CD4-positive, alpha-beta T cell treated with Interferon gamma for 1 hour (primary cell): ENCODE results near the gene MMS19.

ENCODE experiments used
- DNase-seq: peaks from one replicate; pipeline ENCODE4 v3.0.0-alpha.2; 2020

MMS19 gene, protein sequence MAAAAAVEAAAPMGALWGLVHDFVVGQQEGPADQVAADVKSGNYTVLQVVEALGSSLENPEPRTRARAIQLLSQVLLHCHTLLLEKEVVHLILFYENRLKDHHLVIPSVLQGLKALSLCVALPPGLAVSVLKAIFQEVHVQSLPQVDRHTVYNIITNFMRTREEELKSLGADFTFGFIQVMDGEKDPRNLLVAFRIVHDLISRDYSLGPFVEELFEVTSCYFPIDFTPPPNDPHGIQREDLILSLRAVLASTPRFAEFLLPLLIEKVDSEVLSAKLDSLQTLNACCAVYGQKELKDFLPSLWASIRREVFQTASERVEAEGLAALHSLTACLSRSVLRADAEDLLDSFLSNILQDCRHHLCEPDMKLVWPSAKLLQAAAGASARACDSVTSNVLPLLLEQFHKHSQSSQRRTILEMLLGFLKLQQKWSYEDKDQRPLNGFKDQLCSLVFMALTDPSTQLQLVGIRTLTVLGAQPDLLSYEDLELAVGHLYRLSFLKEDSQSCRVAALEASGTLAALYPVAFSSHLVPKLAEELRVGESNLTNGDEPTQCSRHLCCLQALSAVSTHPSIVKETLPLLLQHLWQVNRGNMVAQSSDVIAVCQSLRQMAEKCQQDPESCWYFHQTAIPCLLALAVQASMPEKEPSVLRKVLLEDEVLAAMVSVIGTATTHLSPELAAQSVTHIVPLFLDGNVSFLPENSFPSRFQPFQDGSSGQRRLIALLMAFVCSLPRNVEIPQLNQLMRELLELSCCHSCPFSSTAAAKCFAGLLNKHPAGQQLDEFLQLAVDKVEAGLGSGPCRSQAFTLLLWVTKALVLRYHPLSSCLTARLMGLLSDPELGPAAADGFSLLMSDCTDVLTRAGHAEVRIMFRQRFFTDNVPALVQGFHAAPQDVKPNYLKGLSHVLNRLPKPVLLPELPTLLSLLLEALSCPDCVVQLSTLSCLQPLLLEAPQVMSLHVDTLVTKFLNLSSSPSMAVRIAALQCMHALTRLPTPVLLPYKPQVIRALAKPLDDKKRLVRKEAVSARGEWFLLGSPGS

DNA sequence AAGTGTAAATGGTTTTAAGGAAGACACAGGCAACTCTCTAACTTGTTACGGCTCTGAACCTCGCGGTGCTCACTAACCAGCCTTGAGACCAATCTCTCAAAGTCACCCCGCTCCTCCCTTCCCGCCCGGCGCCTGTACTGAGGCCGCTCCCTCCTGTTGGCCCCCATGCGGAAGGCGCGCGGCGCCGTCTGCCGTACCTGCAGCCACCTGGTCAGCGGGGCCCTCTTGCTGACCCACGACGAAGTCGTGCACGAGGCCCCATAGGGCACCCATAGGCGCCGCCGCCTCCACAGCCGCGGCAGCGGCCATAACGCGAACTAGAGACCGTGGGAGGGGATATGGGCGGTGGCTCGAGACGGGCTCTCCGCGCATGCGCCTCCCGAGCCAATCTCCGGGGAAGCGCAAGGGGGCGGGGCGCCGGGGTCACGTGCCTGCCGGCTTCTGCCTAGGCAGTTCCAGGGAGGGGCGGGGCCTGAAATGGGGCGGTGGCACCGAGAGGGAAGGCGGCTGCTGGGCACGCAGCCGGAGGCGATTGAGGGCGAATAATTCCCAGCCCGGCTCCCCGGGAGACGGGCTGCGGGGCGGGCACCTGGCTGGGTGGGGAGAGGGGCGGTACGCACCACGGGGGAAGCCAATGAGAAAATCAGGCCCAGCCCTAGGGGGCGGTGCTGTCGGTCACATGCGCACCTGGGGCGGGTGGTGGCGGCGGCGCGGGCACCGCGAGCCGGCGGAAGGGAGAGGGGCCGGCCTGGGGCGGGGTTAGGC is at the start of gene MMS19:
MMS19 (minus strand) TSS at position 347 of the 765 bp plus-strand sequence; CDS start at position 309, 38 bp downstream.
- peak; percentile 97 for DNase-seq

DNA sequence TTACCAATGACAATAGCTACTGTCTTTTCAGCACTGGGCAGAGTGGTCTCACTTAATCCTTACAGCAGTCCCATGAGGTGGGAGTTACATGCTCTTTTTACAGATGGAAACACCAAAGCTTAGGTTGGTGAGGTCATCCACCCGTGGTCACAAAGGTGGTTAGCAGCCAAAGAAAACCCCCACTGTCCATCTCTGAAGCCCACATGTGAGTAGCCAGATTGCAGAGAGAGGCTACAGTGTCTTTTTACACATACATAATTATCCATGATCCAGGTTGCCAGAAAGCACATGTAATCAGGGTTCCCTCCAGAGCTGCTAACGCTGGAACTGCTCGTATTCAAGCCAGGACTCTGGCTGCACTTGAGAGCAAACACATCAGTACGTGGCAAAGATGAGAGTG is 49.7 kb upstream of the MMS19 start:
- no peak for DNase-seq

DNA sequence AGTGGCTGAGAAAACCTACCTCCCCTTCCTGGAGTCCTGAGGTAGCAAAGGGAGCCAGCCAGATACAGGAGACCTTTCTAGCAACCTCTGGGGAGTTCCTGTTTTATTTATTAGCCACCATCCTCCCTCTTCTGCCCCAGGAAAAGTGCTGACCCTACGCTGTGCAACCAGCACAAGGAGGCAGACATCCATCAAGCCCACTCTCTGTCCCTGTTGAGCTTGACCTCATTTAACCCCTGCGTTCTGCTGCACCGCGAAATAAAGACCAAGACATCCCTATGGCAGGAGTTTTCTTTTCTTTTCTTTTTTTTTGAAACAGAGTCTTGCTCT is 49.0 kb upstream of the MMS19 start:
- no peak for DNase-seq

DNA sequence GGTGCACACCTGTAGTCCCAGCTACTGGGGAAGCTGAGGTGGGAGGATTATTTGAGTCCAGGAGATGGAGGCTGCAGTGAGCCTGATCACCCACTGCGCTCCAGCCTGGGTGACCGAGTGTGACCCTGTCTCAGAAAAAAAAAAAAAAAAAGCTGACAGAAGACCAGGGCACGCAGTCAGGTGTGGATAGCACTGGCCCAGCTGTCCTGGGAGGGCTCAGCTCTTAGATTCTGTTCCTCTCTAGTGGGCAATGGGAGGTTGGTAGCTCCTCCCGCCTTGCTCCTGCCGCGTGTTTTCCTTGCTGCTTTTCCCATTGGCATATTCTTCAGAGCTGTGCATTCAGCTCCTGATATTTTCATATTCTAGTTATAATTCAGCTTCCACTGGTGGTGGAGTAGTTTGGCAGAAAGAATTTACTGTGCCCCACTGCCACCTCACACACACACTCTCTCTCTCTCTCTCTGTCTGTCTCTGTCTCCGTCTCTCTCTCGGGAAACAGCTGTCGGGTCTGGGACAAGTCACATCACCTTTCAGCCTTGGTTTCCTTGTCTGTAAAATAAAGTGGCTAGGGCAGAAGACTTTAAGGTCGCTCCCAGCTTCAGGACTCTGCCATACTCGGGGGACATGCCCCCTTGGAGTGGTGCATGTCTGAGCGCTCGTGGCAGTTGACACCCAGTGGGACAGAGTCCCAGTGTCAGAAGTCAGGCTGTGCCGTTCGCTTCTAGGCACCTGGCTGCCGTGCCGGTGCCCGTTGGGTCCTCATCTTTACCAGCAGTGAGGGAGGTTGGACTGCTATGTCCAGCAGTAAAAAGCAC is 48.4 kb upstream of the MMS19 start:
- no peak for DNase-seq

- peak; percentile 60 for DNase-seq
Observed at GRCh38 chr10:97543025-97543546, 44.9 kb upstream of the MMS19 start.

DNA sequence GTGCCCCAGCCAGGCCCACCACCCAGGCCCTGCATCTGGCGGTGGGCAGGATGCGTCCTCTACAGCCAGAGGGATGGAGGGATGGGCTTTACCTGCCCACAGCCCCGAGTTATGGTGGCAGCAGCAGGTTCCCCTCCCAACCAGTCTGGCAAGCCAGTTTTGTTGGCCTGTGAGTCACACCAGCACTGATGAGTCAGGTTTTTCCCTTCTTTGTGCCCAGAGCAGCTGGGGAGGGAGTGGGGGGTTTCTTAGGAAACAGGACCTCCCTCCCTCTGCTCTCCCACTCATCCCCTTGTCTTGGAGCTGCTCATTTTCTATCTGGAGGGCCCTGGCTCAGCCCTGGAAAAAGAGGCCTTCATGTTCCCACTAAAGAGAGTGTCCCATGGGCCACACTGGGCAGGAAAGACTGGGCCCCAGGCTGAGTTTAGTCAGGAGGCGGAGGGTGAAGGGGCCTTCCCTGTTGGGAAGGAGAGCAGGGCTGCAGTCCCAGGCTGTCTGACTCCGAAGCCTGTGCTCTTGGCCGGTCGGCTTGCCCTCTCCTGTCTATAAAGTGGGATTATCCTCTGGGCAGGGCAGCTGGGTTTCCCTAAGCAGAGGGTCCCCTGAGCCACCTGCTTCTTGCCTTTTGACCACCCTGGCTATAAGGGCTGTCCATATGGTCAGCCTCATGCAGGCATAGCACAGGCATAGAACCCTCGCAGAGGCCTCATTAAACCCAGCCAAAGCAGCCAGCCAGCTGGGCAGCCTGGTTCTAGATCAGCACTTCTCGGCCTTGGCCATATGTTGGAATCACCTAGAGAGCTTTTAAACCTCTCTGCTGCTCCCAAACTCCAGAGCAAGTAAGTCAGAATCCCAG is 44.2 kb upstream of the MMS19 start:
- peak; percentile 37 for DNase-seq

DNA sequence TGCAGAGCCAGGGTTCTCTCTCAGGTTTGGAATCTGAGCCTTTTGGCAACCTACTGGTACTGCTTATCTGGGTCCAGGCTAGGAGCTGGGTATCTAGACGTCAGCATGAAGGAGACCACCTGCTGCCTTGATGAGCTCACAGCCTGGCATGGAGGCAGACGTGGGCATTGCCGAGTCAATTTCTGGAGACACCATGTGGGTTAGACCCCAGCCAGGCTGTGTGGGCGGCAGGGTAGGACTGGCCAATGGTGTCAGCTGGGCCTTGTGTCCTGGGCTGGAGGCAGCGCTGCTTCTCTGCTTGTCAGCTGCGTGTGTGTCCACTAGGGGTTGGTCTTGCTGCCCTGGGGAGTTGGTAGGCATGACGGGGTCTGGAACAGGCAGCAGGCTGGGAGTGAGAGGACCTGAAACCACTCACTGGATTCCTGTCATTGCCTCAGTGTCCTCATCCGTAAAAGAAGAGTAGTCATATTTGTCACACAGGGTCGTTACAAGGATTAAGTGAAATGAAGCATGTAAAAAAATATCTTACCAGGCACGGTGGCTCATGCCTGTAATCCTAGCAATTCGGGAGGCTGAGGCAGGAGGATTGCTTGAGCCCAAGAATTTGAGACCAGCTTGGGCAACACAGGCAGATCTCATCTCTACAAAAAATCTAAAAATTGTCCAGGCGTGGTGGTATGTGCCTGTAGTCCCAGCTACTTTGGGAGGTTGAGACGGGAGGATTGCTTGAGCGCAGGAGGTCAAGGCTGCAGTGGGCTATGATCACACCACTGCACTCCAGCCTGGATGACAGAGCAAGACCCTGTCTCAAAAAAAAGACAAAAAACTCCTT is 42.7 kb upstream of the MMS19 start:
- no peak for DNase-seq

DNA sequence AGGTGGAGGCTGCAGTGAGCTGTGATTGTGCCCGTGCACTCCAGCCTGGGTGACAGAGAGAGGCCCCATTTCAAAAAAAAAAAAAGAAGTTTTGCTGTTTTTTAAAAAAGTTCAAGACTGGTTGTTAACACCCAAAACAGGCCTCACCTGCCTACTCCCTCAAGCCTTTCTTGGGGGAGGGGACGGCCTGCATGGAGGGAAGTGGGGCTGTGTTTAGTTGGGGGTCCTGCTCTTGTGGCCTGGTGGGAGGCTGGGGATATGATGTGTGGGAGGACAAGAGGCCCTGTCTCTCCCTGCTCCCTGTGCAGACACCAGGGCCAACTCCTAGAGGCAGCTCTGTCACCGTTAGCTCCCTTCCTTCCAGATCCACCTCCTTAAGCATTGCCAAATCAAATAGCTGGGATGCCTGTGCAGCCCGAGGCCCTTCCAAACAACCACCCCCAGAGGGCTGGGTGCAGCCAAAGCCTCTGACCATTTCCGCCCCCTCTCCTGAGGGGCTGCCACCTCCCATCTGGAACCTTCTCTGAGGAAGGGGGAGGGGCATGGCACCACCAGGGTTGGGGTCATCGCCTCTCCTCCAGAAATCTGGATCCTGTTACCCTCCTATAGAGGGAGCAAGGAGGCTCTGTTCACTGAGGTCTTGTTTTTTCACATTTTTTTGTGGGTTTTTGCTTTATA is 41.4 kb upstream of the MMS19 start:
- DNase-seq: no peak

DNA sequence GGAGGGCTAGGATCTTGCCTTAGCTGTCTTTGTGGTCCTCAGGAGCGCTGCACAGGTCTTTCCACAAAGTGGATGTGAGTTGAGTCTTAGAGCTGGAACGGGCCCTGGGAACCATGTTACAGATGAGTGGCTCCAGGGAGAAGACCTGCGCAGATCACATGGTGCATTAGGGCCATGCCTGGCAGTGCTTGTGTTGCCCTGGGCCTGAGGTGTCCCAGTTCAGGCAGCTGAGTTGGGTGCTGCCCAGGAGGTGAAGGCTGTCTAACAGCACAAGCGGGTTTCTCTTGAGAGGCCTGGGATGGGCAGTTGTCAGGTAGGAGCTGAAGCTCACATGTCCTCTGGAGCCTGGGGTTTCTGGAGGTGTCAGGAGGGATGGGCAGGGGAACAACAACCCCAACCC is 40.6 kb upstream of the MMS19 start:
- DNase-seq: no peak

GRCh38 chr10:97538411-97538810 is 40.2 kb upstream of the MMS19 start:
- DNase-seq: no peak

GRCh38 chr10:97537186-97537869 is 39.1 kb upstream of the MMS19 start:
- DNase-seq: no peak

GRCh38 chr10:97534746-97535367 is 36.6 kb upstream of the MMS19 start:
- peak; percentile 6 for DNase-seq

DNA sequence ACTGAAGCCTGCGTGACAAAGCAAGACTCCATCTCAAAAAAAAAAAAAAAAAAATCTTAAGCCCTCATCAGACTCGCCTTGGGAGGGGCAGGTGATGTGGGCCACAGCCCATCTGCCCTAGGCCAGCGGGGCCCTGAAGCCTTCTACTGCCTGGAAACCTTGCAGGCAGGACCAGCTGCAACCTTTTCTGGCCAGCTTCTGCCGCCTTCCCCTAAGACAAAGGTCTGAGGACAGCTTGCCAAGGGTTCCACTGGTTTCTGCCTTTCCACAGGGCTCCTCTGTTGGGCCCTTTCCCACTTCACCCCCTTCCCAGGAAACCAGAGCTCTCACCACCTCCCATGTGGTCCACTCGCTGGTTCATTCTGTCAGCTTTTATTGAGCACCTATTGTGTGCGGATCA is 35.7 kb upstream of the MMS19 start:
- DNase-seq: no peak

- DNase-seq: no peak
Observed at GRCh38 chr10:97532935-97533671, 34.9 kb upstream of the MMS19 start.

DNA sequence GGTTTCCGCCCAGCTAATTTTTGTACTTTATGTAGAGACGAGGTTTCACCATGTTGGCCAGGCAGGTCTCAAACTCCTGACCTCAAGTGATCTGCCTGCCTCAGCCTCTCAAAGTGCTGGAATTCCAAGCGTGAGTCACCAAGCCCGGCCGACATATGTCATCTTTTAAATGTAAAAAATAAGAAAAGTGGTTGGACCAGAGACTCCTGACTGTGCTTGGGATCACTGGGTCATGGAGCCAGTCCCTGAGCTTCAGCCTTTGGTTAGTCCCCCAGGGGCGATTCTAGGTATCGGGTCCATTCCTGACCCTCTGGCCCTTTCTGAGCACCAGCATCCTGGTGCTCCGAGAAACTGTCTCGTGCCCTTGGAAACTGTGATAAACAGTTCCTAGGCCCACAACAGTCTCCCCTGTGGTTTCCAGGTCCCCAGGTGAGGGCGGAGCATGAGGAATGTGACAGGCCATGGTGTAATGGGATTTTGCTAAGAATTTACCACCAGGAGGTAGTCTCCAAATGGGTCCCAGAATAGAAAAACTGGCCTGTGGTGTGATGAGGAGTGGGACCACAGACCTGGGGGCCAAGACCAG is 33.3 kb upstream of the MMS19 start:
- DNase-seq: no peak

GRCh38 chr10:97529685-97530465 is 31.7 kb upstream of the MMS19 start:
- no peak for DNase-seq
